Activated CD8-positive, alpha-beta memory T cell treated with anti-CD3 and anti-CD28 coated beads for 36 hours (primary cell): ENCODE data around the gene DIS3L. TPM values are rescaled to one million over a fixed set of nuclear protein-coding genes. Genes with fewer than 3 reads are reported as not detected.
"Not testable (repeated sequence)": the region's sequence is repeated elsewhere in the genome, so short reads cannot be mapped to it uniquely, and the experiment has no call there.

Experiments
- CTCF ChIA-PET: fragments of 350-600 bp; sonication (Branson Sonifier 250); formaldehyde crosslinking; loops from one replicate; lab custom pipeline; 2021; ENCODE audit warnings: antibody characterized with exemption; lab: Charles Lee
- POLR2A ChIA-PET: fragments of 350-600 bp; sonication (Branson Sonifier 250); formaldehyde crosslinking; loops from one replicate; lab custom pipeline; 2021; ENCODE audit warnings: antibody characterized with exemption; lab: Charles Lee
- total RNA-seq, 2 experiments: library from RNA; stranded (reverse); gene quantifications; one replicate each; pipeline ENCODE4 v1.2.3, GENCODE V29; 2021

Gene DIS3L
- 10 to 100 TPM; 26.4 to 27.0 TPM for total RNA-seq

- CTCF ChIA-PET = interaction anchor here (1.0 to 1.3 kb wide), 2 partner anchors 15 to 76 kb away, joined by 3 read pairs; no protein-coding TSS in a partner anchor
- POLR2A ChIA-PET = interaction anchor here (0.6 to 1.3 kb wide), 2 partner anchors 211 to 415 kb away, joined by 4 to 7 read pairs; partner anchors contain the start of genes RPL4 and ZWILCH
Measured at GRCh38 chr15:66293419-66294156, at the start of gene DIS3L. Gene DIS3L (plus strand): TSS chr15:66293568. CDS start chr15:66293597, 29 bp downstream.

- CTCF ChIA-PET, POLR2A ChIA-PET: not testable (repeated sequence)
Measured at GRCh38 chr15:66245832-66246231, 47.5 kb upstream of the DIS3L start.

GRCh38 chr15:66246937-66247336, 46.4 kb upstream of the DIS3L start:
- ChIA-PET POLR2A (no interaction called here), CTCF (no interaction called here)

- CTCF ChIA-PET = no interaction called here
- POLR2A ChIA-PET = no interaction called here
Measured at GRCh38 chr15:66249605-66250174, 43.7 kb upstream of the DIS3L start.

GRCh38 chr15:66251065-66251789, 42.1 kb upstream of the DIS3L start:
- POLR2A ChIA-PET = no interaction called here
- CTCF ChIA-PET = no interaction called here

GRCh38 chr15:66251790-66252684, 41.3 kb upstream of the DIS3L start:
- CTCF ChIA-PET = interaction anchor here (1.0 kb wide), 1 partner anchor 37 kb away, joined by 3 read pairs; no protein-coding TSS in a partner anchor
- POLR2A ChIA-PET = no interaction called here

GRCh38 chr15:66252685-66253417, 40.5 kb upstream of the DIS3L start:
- ChIA-PET CTCF (interaction anchor here (1.0 kb wide), 1 partner anchor 36 kb away, joined by 3 read pairs; no protein-coding TSS in a partner anchor), POLR2A (no interaction called here)

GRCh38 chr15:66253418-66254088, 39.8 kb upstream of the DIS3L start, which contains the start of gene MEGF11:
Gene MEGF11 (minus strand): TSS chr15:66253750. CDS start chr15:66128403, 125,347 bp downstream.
- POLR2A ChIA-PET = no interaction called here
- CTCF ChIA-PET = no interaction called here

GRCh38 chr15:66254089-66254950, 39.0 kb upstream of the DIS3L start:
- CTCF ChIA-PET = no interaction called here
- POLR2A ChIA-PET = no interaction called here

- POLR2A ChIA-PET = no interaction called here
Measured at GRCh38 chr15:66254951-66255676, 38.3 kb upstream of the DIS3L start.

GRCh38 chr15:66256692-66257091, 36.7 kb upstream of the DIS3L start:
- CTCF ChIA-PET = interaction anchor here (0.7 kb wide), 1 partner anchor 1471 kb away, joined by 5 read pairs; no protein-coding TSS in a partner anchor
- POLR2A ChIA-PET = no interaction called here

More at GRCh38 chr15:66254951-66255676, 38.3 kb upstream of the DIS3L start:
- CTCF ChIA-PET = no interaction called here

GRCh38 chr15:66261056-66261455, 32.3 kb upstream of the DIS3L start:
- CTCF ChIA-PET = interaction anchor here (1.1 kb wide), 1 partner anchor 622 kb away, joined by 3 read pairs; no protein-coding TSS in a partner anchor
- POLR2A ChIA-PET = no interaction called here

- CTCF ChIA-PET, POLR2A ChIA-PET: not testable (repeated sequence)
Measured at GRCh38 chr15:66262837-66263236, 30.5 kb upstream of the DIS3L start.

- CTCF ChIA-PET = interaction anchor here (1.0 kb wide), 1 partner anchor 23 kb away, joined by 3 read pairs; no protein-coding TSS in a partner anchor
Measured at GRCh38 chr15:66264859-66265513, 28.4 kb upstream of the DIS3L start.

GRCh38 chr15:66269326-66270090, 23.9 kb upstream of the DIS3L start:
- ChIA-PET POLR2A (no interaction called here), CTCF (interaction anchor here (0.8 kb wide), 1 partner anchor 1893 kb away, joined by 3 read pairs; no protein-coding TSS in a partner anchor)

More at GRCh38 chr15:66264859-66265513, 28.4 kb upstream of the DIS3L start:
- POLR2A ChIA-PET = no interaction called here
